BJ (cell line): Measurements from ENCODE around the gene CBFB. TPM values are rescaled to one million over a fixed set of nuclear protein-coding genes. Genes with fewer than 3 reads are reported as not detected.
A peak's percentile ranks its signal among the peaks of the same experiment; 100 is the strongest.
"Not testable (repeated sequence)": the region's sequence is repeated elsewhere in the genome, so short reads cannot be mapped to it uniquely, and the experiment has no call there.

Experiments
- CTCF ChIA-PET: fragments of 350-600 bp; formaldehyde crosslinking; extraction: SDS; loops from one replicate; lab custom pipeline; 2021; ENCODE audit warnings: antibody characterized with exemption, inconsistent platforms; lab: Yijun Ruan, JAX
- POLR2A ChIA-PET: fragments of 300-600 bp; sonication (Branson Sonifier 250); formaldehyde crosslinking; extraction: SDS; loops from one replicate; lab custom pipeline; 2021; ENCODE audit warnings: antibody characterized with exemption; lab: Charles Lee
- DNase-seq: peaks from one replicate; pipeline ENCODE4 v3.0.0-alpha.2; 2011; ENCODE audit warnings: low read depth
- H3K27me3 ChIP-seq: 2 replicates; pipeline ENCODE4 v1.6.0; 2011; ENCODE audit warnings: low read length; ENCODE audit not compliant: control insufficient read depth, insufficient read depth
- H3K36me3 ChIP-seq: 2 replicates; pipeline ENCODE4 v1.5.1; 2011; ENCODE audit warnings: low read length; ENCODE audit not compliant: control insufficient read depth, insufficient read depth
- H3K4me3 ChIP-seq: 2 replicates; pipeline ENCODE4 v1.5.1; 2011; ENCODE audit warnings: low read depth, mild to moderate bottlenecking, control low read depth, low read length
- polyA plus RNA-seq: library from polyadenylated mRNA; depleted of rRNA; stranded (reverse); fragments of >200 nt; gene quantifications from 2 replicates; pipeline ENCODE4 v1.2.3, GENCODE V29; 2011
- TF ChIP-seq, protein P1 (sequence below): IDR thresholded peaks from 2 replicates; pipeline ENCODE4 v1.5.1; 2011; ENCODE audit warnings: low read depth, mild to moderate bottlenecking, control low read depth, inconsistent platforms, low read length, moderate library complexity; ENCODE audit not compliant: insufficient read depth

Gene CBFB
- polyA plus RNA-seq, 1 experiment = 14.7 TPM

DNA sequence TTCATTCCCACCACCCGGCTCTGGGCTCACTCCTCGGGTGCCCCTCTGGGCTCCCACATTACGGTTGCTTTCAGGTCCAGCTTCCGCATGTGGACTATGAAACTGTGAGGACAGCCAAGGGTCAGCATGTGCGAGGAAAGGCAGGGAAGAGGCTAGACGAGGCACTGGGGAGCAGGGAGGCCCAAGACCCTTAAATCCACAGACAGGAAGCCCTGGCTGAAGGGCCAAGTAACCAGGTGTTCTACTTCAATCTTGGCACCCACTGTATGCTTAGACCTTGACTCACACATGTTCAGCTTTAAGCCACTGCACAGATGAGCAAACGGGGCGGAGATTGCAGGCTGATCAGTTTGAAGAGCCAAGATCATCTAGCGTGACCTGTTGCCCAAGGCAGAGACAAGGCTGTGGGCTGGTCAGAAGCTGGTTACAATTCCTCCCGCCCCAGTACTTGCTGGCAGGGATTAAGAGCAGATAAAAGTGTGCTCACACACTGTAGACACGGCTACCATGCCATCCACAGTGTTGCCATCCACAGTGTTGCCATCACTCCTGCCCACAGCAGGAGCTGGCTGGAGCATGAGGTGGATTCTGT, 40.7 kb upstream of the CBFB start, which contains the start of gene CES4A:
Gene CES4A, plus strand, starts transcription at position 393 of the 592 bp plus-strand sequence. Its CDS starts 184 bp downstream, at position 577.
- no peak within 1 kb of the TSS for H3K4me3 ChIP-seq
- no peaks in the 10 kb centered on the region for H3K27me3 ChIP-seq
- TF ChIP-seq, protein P1, sequence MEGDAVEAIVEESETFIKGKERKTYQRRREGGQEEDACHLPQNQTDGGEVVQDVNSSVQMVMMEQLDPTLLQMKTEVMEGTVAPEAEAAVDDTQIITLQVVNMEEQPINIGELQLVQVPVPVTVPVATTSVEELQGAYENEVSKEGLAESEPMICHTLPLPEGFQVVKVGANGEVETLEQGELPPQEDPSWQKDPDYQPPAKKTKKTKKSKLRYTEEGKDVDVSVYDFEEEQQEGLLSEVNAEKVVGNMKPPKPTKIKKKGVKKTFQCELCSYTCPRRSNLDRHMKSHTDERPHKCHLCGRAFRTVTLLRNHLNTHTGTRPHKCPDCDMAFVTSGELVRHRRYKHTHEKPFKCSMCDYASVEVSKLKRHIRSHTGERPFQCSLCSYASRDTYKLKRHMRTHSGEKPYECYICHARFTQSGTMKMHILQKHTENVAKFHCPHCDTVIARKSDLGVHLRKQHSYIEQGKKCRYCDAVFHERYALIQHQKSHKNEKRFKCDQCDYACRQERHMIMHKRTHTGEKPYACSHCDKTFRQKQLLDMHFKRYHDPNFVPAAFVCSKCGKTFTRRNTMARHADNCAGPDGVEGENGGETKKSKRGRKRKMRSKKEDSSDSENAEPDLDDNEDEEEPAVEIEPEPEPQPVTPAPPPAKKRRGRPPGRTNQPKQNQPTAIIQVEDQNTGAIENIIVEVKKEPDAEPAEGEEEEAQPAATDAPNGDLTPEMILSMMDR = no peak
- H3K36me3 ChIP-seq = no peaks in the 10 kb centered on the region
- POLR2A ChIA-PET = no interaction called here
- CTCF ChIA-PET = interaction anchor here (0.8 to 5.2 kb wide), 5 partner anchors 10 to 197 kb away, joined by 3 to 26 read pairs (median 4); no protein-coding TSS in a partner anchor
- no peak for DNase-seq

DNA sequence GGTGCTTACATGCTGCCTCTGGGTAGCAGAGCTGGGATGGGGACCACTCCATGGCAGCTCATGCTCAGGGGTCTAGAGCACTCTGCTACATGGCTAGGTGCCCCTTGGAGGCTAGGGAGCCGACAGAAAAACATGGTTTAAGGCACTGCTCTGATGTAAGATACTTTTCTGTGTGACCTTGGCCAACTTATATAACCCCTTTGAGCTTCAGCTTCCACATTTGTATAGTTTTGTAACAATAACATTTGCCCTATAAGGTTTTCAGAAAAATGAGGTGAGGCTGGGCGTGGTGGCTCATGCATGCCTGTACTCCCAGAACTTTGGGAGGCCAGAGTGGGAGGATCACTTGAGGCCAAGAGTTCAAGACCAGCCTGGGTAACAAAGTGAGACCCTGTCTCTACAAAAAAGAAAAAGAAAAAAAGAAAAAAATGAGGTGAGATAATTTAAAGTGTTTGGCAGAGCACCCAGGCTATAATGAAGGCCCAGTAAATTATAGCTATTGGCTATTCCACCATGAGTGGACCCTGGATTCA, 37.3 kb upstream of the CBFB start:
- Histone ChIP-seq H3K4me3 (no peak overlapping the region), H3K27me3 (no peaks in the 10 kb centered on the region), H3K36me3 (no peaks in the 10 kb centered on the region)
- POLR2A ChIA-PET = no interaction called here
- CTCF ChIA-PET = interaction anchor here (1.2 to 5.2 kb wide), 2 partner anchors 13 to 164 kb away, joined by 6 to 26 read pairs; no protein-coding TSS in a partner anchor
- TF ChIP-seq, protein P1 = no peak
- DNase-seq = no peak

DNA sequence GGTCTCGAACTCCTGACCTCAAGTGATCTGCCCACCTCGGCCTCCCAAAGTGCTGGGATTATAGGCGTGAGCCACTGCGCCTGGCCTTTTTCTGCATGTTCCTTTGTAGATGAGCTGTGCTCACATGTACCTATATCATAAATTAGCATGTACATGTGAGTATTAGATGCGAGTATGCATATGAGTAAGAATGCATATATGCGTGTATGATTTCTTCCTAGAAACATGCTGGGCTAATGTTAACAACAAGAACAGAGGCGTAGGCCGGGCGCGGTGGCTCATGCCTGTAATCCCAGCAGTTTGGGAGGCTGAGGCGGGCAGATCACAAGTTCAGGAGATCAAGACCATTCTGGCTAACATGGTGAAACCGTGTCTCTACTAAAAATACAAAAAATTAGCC, 35.4 kb upstream of the CBFB start:
- H3K36me3 ChIP-seq, POLR2A ChIA-PET, H3K27me3 ChIP-seq, H3K4me3 ChIP-seq, DNase-seq: not testable (repeated sequence)
- CTCF ChIA-PET = interaction anchor here (1.4 kb wide), 1 partner anchor 33 kb away, joined by 3 read pairs; the partner anchor contains the start of gene CES3

DNA sequence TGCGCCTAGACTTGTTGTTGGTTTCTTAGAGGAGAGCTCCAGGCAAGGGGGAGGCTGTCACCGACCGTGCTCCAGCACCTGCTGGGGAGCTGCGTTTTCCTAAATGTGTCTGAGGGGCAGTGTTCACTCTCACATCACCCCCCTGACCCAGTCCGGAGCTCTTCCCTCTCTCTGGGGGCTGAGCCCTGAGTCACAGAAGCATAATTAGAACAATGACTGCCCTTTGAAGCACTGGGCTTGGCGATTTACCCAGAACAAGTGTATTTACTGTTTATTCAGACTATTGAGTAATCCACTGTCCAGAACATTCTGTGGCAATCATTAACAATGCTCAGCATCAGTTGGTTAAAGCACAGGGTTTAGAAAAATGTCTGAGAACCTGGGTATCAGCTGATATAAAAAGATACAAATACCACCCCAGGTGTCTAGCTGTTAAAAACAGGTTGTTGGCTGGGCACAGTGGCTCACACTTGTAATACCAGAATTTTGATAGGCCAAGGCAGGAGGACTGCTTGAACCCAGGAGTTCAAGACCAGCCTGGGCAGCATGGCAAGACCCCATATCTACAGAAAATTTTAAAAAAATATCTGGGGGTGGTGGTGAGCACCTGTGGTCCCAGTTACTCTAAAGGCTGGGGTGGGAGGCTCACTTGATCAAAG, 32.5 kb upstream of the CBFB start:
- peak; percentile 27 for DNase-seq
- Histone ChIP-seq H3K27me3 (no peaks in the 10 kb centered on the region; the same call in 1 of the 2 replicates), H3K4me3 (no peak overlapping the region), H3K36me3 (no peaks in the 10 kb centered on the region)
- CTCF ChIA-PET = interaction anchor here (1.2 to 1.3 kb wide), 2 partner anchors 21 to 177 kb away, joined by 3 read pairs; no protein-coding TSS in a partner anchor
- POLR2A ChIA-PET = no interaction called here
- TF ChIP-seq, protein P1 = no peak

- Histone ChIP-seq H3K4me3 (no peak overlapping the region), H3K36me3 (no peaks in the 10 kb centered on the region), H3K27me3 (no peaks in the 10 kb centered on the region; the same call in 1 of the 2 replicates)
- POLR2A ChIA-PET = no interaction called here
- CTCF ChIA-PET = interaction anchor here (0.7 to 2.0 kb wide), 4 partner anchors 20 to 176 kb away, joined by 3 to 8 read pairs (median 3); no protein-coding TSS in a partner anchor
- no peak for DNase-seq
- TF ChIP-seq, protein P1 = no peak
Measured at GRCh38 chr16:66996983-66997358, 32.0 kb upstream of the CBFB start.
